ENCODE measurements around the gene DCST2.

The DCST2 gene

DNA sequence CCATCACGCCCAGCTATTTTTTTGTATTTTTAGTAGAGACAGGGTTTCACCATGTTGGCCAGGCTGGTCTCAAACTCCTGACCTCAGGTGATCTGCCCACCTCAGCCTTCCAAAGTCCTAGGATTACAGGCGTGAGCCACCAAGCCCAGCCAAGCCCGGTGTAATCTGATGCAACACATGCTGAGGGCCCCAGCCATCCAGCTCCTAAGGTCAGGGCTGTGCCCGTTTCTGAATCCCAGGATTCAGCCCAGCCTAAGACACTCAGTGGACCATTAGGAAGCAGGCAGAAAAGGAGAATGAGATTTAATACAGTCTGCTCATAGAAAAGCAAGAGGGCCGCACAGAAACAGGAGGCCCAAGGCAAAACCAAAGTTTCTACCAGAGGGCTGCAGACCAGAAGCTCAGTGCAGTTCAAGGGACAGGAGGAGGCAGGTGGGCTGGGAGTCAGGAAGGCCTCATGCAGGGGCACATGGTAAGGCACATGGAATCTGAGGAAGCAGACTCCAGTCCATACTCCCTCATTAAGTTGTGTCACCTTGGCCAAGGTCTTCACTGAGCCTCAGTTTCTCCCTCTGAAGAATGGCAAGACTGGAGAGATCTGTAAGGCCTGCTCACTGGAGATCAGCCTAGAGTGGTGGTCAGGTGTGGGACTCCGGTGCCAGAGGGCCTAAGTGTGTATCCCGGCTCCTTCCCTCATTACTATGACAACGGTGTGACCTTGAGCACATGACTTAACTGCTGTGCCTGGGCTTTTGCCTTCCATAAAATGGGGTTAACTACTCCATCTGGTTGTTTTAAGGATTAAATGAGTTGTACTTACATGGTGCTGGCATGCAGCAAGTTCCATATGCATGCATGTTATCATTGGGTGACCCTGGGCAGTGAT lies 15.1 kb upstream of the DCST2 start:
- DNase-seq: no peak

DNA sequence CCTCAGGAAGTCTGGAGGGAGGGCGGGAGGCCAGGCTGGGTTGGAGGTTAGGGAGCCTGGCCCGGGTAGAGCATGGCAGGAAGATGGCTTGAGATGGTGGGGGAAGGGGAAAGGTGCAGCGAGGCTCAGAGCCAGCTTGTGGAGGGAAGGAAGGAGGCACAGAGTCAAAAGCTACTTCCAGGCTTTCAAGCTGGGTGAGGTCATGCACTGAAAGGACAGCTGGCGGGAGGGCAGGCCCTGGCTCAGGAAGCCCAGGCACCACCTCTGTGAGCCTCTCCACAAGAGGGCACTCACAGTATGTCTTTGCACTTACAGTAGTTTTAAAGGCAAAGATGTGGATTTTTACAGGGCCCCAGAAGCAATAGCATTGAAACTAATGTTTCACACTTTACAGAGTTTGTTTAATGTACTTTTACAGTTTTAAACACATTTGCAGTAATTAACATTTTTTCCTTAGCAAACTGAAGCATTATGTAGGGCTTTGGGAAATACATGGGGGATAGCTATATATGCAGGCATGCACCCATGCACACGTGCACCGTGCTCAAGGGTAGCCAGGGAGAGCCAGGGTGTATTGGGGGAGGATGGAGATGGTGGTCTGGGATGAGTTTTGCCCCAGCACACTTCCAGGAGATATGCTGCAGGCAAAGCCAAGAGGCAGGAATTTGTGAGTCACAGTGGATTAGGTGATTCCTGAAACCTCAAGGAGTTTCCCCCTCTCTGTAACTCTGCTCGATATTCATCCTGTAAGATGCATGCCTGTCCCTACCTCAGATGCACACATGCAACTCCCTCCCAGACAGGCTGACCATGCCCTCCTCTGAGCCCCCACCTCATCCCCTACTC lies 11.5 kb upstream of the DCST2 start:
- DNase-seq: peak; percentile 91

DNA sequence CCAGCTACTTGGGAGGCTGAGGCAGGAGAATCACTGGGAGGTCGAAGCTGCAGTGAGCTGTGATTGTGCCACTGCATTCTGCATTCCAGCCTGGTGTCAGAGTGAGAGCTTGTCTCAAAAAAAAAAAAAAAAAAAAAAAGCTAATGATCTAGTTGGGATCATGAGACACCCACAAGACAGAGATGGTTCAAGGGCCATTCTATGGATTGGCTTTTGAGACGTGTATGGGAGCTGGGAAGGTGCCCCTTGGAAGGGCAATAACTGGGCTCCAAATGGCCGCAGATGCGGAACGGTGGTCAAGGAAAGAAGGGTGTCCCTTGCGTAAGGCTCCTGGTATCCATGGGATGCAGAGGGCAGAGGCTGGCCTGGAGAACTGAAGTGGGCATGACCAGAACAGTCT lies 10.8 kb upstream of the DCST2 start:
- DNase-seq: no peak

DNA sequence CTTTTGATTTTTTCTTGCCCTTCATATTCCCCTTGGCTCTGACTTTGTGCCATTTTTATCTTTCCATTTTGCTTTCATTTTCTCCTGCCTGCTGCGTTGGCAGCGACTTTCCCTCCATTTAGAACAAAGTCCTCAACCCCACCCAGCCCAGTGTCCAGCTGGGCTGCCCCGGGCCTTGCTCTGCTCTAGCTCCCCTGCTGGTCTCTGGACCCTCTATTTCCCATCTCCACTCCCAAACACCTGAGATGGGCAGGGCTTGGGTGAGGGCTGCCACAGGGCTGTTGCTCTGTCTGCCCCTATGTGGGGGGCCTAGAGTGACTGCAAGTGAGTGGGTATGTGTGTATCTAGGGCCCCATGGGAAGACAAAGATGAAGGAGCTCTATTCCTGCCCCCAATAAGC lies 10.2 kb upstream of the DCST2 start:
- DNase-seq: no peak

DNA sequence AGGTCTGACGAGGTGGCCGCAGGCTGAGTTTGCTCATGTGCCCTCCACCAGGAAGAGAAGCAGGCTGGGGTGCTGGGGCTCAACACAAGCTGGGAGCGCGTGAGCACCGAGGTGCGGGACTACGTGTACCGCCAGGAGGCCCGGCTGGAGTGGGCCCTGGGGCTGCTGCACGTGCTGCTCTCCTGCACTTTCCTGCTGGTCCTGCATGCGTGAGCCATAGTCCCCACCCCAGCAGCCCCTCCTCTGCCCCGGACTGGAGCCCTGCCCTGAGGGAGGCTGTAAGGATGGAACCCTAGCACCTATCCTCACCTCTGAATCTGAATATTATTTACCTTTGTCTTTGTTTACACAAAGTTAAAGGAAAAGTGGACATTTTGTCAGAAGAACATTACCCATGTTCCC lies 9.7 kb upstream of the DCST2 start:
- no peak for DNase-seq

DNA sequence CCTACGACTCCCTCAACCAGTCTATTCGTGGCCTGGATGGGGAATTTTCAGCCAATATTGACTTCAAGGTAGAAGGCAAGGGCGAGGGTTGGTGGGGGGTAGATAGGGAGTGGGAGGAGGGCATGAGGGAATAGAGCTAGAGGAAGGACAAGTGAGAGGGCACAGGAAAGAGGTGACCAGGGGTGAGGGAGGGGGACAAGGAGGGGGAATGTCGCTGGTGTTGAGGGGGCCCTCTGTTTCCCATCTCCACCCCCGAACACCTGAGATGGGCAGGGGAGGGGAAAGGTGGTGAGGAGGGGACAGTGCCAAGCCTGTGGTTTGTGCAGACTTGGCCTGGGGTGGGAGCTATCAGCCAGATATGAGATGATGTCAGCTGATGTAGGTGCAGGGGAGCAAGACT lies 9.2 kb upstream of the DCST2 start:
- DNase-seq: no peak

DNA sequence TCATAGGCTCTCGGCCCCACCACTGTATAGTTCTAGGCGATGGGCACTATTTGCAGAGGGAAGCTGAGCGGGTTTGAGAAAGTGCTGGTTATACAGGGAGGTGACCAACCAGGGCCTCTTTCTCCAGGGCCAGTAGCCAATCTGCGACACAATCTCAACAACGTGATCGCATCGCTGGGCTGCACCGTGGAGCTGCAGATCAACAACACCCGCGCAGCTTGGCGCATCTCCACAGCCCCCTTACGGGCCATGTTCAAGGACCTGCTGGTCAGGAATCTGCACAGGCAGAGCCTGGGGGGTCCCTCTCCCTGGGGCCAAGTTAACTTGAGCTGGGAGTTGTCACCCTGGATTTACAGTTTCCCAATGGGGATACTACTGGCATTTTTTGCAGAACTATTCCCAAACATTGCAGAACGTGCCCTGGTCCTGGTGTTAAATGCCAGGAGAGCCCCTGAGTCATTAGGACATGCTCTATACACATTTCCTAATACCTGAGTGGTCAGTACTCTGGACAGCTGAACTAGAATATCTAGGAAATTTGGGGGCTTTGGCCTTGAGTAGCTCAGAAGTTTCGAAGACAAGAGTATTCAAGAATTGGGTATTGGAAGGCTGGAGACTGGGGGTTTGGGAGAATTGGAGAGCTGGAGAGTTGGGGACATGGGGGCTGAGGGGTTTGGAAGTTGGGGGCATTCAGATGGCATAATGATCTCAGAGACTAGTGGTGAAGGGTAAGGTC lies 6.9 kb upstream of the DCST2 start:
- no peak for DNase-seq

DNA sequence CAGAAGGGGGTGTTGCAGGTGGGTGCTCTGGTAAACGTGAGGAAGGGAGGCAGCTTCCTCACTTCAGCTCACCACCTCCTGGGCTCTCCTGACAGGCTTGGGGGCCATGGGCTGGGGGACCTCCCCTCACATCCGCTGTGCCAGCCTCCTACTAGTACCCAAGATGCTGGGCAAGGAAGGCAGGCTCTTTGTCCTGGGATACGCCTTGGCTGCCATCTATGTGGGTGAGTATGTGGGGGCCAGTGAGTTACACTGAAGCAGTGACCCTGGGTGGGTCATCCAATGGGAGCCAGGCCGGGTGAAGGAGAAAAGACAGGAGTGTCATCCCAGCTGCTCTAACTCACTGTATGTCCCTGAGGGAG lies 5.7 kb upstream of the DCST2 start:
- DNase-seq: no peak

DNA sequence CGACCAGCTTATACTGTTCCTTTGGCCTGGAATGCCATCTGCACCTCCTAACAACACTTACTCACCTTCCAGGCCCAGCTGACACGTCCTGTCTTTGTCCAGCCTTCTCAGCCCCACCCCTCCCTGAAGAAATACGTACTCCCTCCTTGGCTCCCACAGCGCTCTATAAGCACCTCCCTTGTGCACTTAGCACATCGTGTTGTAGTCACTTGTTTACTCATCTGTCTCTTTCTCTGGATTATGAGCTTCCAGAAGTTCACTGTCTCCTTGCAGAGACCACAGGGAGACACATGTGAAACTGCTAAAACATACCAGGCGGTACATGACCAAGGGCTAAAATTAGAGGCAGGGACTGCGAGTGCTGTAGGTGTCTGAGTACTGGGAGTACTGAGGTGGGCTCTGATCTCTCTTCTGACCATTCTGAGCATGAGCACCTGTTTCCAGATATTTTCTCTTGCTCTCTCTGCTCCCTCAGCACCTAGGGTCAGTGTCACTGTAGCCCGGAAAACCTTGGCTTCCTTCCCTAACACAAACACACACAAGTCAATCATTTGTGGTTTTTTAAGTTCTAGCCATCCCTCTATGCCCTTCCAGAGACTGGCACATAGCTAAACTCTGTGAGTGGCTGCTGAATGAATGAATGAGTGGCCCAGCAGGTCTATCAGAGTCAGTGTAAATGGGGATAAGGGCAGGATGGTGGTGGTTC lies 5.2 kb upstream of the DCST2 start:
- no peak for DNase-seq

DNA sequence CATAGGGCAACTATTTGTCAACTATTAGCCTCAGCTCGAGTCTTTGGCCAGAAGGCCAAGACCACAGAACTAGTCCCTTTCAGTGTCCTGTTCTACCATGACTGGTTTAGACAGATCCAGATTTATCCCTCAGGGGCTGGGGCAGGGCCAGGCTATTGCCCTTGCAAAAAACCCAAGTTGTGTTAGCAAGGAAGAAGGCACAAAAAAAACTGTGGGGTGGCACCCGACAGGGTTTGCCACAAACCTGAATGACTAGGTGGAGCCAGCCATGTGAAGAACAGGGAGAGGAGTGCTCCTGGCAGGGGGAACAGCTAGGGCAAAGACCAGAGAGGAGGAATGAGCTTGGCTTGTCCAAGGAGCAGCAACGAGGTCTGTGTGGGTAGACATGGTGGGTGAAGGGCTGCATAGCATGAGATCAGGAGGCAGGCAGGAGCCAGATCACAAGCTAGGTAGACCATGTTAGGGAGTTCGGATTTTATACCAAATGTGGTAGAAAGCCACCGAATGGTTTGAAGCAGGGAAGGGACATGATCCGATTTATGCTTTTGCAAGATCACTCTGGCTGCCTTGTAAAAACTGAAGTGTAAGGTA lies 4.4 kb upstream of the DCST2 start:
- no peak for DNase-seq

DNA sequence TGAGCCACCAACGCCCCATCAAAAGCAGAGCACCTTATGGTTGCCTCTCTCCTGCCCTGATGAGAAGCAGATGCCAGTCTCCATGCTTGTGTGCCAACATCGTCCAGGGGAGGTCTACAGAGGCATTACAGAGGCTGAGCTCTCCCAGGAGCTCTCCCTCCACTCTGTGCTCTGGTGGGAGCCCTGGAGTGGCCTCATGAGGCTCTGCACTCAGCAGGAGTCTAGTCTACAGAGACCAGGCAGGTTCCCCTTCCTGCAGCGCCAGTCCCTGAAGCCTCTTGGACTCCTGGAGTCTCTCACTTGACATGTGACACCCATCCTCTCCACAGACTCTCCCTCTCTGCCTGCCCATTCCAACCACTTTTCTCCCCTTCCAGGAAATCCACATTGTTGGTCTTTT lies 3.5 kb upstream of the DCST2 start:
- no peak for DNase-seq

DNA sequence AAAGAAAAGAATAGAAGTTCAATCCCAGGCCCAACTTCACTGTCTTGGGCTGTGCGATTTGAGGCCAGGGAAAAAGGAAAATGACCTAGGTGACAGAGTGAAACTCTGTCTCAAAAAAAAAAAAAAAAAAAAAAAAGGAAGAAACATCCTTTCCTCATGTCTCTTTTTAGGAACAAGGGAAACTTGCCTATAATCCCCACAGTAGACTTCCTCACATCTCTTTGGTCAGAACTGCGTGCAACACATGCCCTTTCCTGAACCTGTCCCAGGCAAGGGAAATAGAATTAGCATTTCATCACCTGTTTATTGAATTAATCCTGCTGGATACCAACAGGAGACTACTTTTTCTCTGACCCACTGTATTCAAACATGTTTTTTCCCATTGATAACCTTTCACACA lies 2.4 kb upstream of the DCST2 start:
- DNase-seq: peak; percentile 51 to 58

DNA sequence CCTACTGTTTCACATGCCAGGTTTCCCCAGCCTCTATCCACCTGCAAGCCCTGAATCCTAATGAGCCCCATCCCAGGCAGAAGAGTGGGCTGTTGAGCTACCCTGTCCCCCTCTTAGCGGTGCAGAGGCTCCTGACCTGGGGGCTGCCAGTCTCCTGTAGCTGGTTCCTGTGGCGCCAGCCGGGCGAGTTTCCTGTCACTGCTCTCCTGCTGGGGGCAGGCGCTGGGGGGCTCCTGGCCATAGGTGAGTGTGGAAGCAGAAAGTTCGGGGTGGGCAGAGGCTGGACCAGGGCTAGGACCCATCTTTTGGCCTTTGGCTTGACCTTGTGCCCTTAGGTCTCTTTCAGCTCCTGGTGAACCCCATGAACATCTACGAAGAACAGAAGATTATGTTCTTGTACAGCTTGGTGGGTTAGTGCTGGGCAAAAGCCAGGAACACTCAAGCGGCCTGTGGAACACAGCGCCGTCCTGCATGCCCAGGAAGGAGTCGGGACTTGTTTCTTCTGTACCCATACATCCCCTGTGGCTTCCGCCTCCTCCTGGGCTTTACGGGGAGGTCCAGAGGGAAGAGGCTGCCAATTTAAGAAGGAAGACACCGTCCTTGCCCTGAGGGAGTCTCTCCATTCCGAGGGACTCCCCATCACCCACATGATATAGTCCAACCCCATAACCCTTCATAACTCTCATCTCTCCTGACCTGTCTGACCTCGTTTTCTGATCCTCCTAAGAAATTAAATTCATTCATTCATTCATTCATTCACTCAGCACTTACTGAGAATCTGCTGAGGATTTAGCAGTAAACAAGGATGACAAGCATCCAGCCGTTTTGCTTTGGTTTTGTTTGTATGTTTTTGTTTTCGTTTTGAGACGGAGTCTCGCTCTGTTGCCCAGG lies 982 bp upstream of the DCST2 start:
- no peak for DNase-seq

DNA sequence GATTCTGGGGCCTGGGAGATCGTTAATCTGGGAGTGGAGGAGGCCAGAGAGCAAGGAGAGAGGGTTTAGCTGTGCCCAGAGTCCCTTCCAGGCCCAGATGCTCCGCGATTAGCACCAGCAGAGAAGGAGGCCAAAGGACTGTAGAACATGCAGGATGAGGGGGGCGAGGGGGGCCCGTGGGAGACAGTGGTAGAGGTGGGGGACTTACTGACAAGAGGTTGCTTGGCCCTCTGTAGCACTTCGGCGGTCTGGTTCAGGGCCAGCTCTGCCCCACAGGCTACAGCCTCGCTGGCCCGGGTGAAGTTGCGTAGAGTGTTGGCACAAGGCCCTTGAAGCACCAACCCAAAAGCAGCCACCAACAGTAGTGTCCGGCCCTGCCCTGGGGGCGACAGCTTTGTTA lies 695 bp downstream of the DCST2 start:
- DNase-seq: no peak

DNA sequence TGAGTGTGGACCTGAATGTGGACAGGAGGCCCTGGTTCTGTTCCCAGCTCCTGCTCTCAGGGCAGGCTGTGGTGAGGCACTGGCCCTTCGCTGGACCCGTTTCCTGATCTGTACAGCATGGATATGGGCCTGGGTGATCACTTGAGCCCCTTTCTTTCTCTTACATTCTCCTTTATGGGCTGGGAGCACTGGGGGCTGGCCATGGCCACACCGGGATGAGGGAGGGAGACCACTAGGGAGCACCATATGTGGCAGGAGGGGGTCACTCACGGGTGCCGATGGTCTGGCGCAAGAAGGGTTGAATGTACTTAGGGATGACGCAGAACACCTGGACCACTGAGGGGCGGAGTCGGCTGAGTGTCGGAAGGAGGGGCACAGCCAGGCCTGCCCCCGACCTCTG lies 2.7 kb downstream of the DCST2 start:
- no peak for DNase-seq

DNA sequence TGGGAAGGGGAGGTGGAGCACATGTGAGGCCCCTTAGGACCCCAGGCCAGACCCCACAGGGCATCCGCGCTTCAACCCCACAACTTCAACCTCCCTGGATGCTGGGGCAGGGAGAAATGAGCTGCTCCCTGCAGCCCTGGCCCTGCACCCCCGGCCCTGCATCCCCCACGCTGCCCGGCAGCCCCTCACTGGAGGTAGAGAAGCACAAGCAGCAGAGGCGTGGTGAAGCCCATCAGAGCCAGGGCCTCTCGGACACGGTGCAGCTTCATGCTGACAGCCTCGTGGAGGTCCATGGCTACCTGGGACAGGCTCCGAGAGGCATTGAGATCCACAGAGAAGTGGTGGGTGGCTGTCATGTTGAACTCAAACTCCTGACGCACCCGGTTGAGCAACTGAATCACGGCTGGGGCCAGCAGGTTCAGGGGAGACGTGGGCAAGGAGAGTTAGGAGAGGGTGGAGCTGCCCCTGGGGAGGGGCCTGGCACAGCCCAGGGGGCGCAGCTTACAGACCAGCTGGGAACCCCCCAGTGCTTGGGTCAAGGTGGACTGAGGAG lies 3.3 kb downstream of the DCST2 start:
- no peak for DNase-seq

DNA sequence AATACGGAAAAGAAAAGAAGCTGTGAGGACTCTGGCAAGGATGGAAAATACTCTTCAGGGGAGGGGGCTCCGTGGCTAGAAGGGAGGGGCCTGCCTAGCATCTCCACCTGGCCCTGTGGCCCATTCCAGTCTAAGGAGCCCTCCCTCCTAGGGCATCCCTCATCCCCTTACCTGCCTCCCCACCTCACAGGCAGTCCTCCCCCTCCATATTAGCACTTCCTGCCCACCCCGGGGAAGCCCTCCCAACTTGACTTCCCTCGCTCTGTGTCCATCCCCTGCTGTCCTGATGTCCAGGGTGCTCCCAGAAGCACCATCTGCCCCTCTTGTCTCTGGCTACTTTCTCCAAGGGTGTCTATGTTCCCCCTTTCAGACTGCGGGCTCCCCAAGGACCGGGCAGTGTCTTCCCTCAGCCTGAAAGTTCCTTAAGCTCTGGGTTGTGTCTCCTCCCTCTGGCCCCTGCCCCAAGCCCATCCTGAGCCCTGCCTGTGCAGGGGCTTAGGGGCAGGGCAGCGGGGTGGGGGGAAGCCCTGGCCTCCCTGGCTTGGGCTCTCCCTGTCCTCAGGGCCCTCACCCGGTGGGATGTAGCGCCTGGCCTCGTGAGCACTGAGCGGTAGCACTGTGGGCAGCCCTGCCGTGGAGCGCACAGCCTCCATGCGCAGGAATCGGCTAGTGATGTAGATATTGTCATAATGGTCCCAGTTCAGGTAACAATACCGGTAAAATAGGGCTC lies 3.9 kb downstream of the DCST2 start:
- DNase-seq: no peak

DNA sequence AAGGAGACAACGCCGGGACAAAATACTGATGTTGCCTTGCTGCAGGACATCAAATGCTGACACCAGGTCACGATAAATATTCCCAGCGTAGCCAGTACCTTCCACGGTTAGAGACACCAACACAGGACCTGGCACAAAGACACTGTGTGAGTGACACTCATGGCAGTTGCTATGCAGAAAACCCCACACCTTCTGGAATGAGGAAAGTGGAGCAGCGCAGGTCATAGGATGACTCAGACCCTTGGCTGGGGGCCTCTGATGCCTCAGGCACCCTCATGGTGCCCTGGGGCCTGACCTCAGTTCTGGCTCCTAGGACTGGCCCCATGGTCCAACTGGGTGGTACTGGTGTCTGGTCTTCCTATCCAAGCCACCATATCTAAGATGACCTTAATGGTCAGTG lies 7.0 kb downstream of the DCST2 start:
- no peak for DNase-seq

DNA sequence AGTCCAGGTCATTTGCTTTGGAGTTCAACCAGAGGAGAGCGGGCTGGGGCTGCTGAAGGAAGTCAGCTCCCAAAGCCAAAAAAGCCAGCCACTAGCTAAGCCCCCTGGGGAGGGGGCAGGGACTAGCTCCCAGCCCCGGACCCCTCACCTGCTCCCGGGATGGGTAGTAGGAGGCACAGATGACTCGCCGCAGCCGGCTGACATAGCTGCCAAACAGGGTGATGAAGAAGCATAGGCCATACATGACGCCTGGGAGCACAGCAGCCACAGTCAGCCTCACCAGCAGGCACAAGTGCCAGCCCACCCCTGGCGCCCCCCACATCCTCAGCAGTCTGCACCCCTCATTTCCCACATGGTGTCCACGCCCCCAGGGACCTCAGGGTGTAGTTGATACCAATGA lies 7.4 kb downstream of the DCST2 start:
- no peak for DNase-seq

DNA sequence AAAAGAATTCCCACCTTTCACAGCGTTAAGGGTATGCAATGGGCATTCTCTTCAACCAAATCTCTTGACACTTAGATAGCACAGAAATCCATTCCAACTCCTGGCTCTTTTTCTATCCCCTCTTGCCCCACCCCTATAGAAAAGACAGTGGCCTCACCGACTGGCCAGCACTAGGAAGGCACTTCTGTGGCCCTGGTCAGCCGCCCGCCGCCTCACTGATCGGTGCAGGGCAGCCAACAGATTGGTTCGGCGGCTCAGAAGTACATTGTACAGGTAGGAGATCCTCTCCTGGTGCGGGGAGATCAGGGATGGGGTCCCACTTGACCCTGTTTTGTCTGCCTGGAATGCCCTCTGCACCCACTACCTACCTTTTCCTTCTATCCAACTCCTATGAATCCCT lies 9.3 kb downstream of the DCST2 start:
- no peak for DNase-seq
